SK-MEL-5 (cell line): ENCODE data around the gene CXorf49B. TPM values are rescaled to one million over a fixed set of nuclear protein-coding genes. Genes with fewer than 3 reads are reported as not detected.
"Not testable (repeated sequence)": the region's sequence is repeated elsewhere in the genome, so short reads cannot be mapped to it uniquely, and the experiment has no call there.

Experiments
- DNase-seq: peaks from one replicate; pipeline ENCODE4 v3.0.0-alpha.2; 2016; ENCODE audit warnings: low read depth, low spot score
- in situ Hi-C: cut with HindIII; loops from 2 replicates; pipeline ENCODE4 v1.10.0; 2016; ENCODE audit warnings: low sequenced_read_pairs, high pct_unique_total_duplicates, low pct_unique_long_range_greater_than_20kb
- polyA plus RNA-seq, 2 experiments: library from polyadenylated mRNA; depleted of rRNA; stranded (reverse); fragments of >200 nt; gene quantifications; 2 replicates each; pipeline ENCODE4 v1.2.3, GENCODE V29; 2015
- total RNA-seq: library from RNA; depleted of rRNA; stranded (reverse); fragments of >200 nt; shearing (Covaris generic); gene quantifications from 2 replicates; pipeline ENCODE4 v1.2.3, GENCODE V29; 2014; rRNA removed

The CXorf49B gene
- total RNA-seq = not detected in 2 replicates
- not detected in 2 replicates for polyA plus RNA-seq (2015; cell fraction: cytosol; rRNA removed)
- 1.4 TPM in 1 of 2 replicates, not detected in the other for polyA plus RNA-seq (2015; cell fraction: nucleus; rRNA removed)

GRCh38 chrX:71763049-71763448, at the start of gene CXorf49B:
CXorf49B (plus strand) TSS chrX:71763349; CDS start chrX:71763424, 75 bp downstream.
- in situ Hi-C loops, DNase-seq: not testable (repeated sequence)

GRCh38 chrX:71714064-71714463, 49.1 kb upstream of the CXorf49B start:
- DNase-seq, in situ Hi-C loops: not testable (repeated sequence)

- in situ Hi-C loops, DNase-seq: not testable (repeated sequence)
These were observed 47.6 kb upstream of the CXorf49B start for GRCh38 chrX:71715551-71715950.

GRCh38 chrX:71716323-71716722, 46.8 kb upstream of the CXorf49B start:
- DNase-seq, in situ Hi-C loops: not testable (repeated sequence)

- DNase-seq, in situ Hi-C loops: not testable (repeated sequence)
These were observed 45.0 kb upstream of the CXorf49B start, which contains the start of gene CXorf49 for GRCh38 chrX:71718185-71718584. CXorf49 (minus strand) TSS chrX:71718285; CDS start chrX:71718151, 134 bp downstream.

GRCh38 chrX:71719195-71719594, 44.0 kb upstream of the CXorf49B start:
- in situ Hi-C loops, DNase-seq: not testable (repeated sequence)

- DNase-seq, in situ Hi-C loops: not testable (repeated sequence)
These were observed 42.8 kb upstream of the CXorf49B start for GRCh38 chrX:71720289-71720886.

GRCh38 chrX:71760688-71761281, 2.4 kb upstream of the CXorf49B start:
- in situ Hi-C loops, DNase-seq: not testable (repeated sequence)

GRCh38 chrX:71764832-71765231, 1.7 kb downstream of the CXorf49B start:
- in situ Hi-C loops, DNase-seq: not testable (repeated sequence)

GRCh38 chrX:71765613-71766012, 2.5 kb downstream of the CXorf49B start:
- DNase-seq, in situ Hi-C loops: not testable (repeated sequence)

GRCh38 chrX:71767134-71767533, 4.0 kb downstream of the CXorf49B start:
- in situ Hi-C loops = not testable (repeated sequence)

GRCh38 chrX:71778322-71778721, 15.2 kb downstream of the CXorf49B start:
- DNase-seq, in situ Hi-C loops: not testable (repeated sequence)

More at GRCh38 chrX:71767134-71767533, 4.0 kb downstream of the CXorf49B start:
- DNase-seq = not testable (repeated sequence)

- in situ Hi-C loops, DNase-seq: not testable (repeated sequence)
These were observed 19.2 kb downstream of the CXorf49B start for GRCh38 chrX:71782225-71782949.

GRCh38 chrX:71782950-71783299, 19.8 kb downstream of the CXorf49B start:
- in situ Hi-C loops, DNase-seq: not testable (repeated sequence)

GRCh38 chrX:71783569-71784347, 20.6 kb downstream of the CXorf49B start:
- DNase-seq, in situ Hi-C loops: not testable (repeated sequence)

- in situ Hi-C loops, DNase-seq: not testable (repeated sequence)
These were observed 21.3 kb downstream of the CXorf49B start for GRCh38 chrX:71784348-71784983.

GRCh38 chrX:71806450-71806849, 43.3 kb downstream of the CXorf49B start:
- DNase-seq, in situ Hi-C loops: not testable (repeated sequence)
